ENCODE data around the gene DLG3. TPM values are rescaled to one million over a fixed set of nuclear protein-coding genes. Genes with fewer than 3 reads are reported as not detected.

DLG3 gene
- total RNA-seq, 4 donors from 2014 or later: 5.0 to 14.5 (median 10.4) TPM

DNA sequence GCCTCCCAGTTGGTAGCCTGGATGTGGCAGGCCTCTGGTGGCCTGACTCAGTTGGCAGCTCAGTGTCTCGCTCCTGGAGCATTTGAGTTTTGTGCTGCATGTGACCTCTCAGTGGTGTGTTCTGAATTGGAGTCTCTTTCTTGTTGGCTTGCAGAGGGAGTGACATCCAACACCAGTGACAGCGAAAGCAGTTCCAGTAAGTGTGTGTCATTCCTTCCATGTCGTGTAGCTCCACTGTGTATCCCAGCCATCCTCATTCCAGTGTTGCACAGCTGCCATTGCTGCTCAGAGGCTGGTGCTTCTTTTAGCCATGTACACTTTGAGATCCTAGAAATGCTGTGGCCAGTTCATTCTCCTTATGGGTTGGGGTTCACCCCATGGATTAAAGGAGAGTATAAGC, 52.4 kb downstream of the DLG3 start:
- 88% methylated on average over 3 of the region's 3 CpGs; no CpG with 5 or more reads in 1 of the 2 donors for WGBS, 2 donors
- no peak for DNase-seq (ENCODE audit: low spot score in 2 of 2)
- TF ChIP-seq POLR2A (IDR thresholded peaks at IDR 0.05) (no peak), EP300 (IDR thresholded peaks at IDR 0.05) (no peak)
- TF ChIP-seq, protein P1, sequence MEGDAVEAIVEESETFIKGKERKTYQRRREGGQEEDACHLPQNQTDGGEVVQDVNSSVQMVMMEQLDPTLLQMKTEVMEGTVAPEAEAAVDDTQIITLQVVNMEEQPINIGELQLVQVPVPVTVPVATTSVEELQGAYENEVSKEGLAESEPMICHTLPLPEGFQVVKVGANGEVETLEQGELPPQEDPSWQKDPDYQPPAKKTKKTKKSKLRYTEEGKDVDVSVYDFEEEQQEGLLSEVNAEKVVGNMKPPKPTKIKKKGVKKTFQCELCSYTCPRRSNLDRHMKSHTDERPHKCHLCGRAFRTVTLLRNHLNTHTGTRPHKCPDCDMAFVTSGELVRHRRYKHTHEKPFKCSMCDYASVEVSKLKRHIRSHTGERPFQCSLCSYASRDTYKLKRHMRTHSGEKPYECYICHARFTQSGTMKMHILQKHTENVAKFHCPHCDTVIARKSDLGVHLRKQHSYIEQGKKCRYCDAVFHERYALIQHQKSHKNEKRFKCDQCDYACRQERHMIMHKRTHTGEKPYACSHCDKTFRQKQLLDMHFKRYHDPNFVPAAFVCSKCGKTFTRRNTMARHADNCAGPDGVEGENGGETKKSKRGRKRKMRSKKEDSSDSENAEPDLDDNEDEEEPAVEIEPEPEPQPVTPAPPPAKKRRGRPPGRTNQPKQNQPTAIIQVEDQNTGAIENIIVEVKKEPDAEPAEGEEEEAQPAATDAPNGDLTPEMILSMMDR (IDR thresholded peaks at IDR 0.05): no peak
- H3K4me3 ChIP-seq: no peak overlapping the region
- no peaks in the 10 kb centered on the region for H3K9me3 ChIP-seq
- H3K4me1 ChIP-seq: no peaks in the 10 kb centered on the region
- H3K27me3 ChIP-seq: peaks cover 0 to 13% of the 10 kb centered on the region in 2 donors
- H3K36me3 ChIP-seq: peaks cover 0 to 48% (median 0%) of the 10 kb centered on the region in 3 donors
- H3K27ac ChIP-seq: no peak overlapping the region

DNA sequence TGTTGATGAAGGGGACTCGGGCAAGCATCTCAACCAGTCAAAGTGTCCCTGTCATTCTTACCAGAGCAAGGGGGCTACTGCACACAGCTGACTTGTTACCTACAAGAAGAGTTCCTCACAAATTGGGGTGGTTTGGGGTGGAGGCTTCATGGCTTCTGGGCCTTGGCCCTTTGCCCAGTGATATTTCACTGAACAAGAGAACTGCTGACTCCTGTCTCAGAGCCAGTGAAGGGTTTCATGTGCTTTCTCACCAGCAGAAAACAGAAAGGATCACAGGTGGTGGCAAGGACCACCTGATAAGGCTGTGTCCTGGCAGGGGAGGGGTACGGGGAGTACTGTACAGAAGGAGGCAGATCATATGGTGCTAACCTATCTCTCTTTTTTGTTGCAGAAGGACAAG, 53.5 kb downstream of the DLG3 start:
- Histone ChIP-seq H3K9me3 (no peaks in the 10 kb centered on the region), H3K4me1 (no peaks in the 10 kb centered on the region), H3K36me3 (peaks cover 0 to 45% (median 0%) of the 10 kb centered on the region in 3 donors), H3K27ac (no peak overlapping the region), H3K4me3 (no peak overlapping the region), H3K27me3 (peaks cover 0 to 13% of the 10 kb centered on the region in 2 donors)
- DNase-seq (ENCODE audit: low spot score in 2 of 2): no peak
- TF ChIP-seq, protein P1 (IDR thresholded peaks at IDR 0.05): no peak
- no peak for TF ChIP-seq POLR2A (IDR thresholded peaks at IDR 0.05)
- no peak for TF ChIP-seq EP300 (IDR thresholded peaks at IDR 0.05)
- 71 to 80% methylated on average over 1 to 2 of the region's 2 CpGs for WGBS, 2 donors

DNA sequence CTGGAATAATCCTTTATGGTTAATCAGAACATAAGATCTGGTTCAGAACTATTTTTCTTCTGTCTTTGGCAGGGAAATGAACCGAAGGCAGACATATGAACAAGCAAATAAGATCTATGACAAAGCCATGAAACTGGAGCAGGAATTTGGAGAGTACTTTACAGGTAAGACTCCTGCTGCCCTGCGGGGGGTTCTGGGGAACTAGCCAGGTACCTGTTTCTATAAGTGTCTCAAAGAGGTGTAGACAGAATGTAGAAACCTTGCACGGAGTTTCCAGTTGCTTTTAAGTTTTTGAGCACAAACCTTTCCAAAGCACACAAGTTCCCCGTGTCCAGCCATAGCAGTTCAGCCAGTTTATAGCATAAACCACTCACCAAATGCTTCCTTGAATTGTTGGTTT, 56.2 kb downstream of the DLG3 start:
- no peak for DNase-seq (ENCODE audit: low spot score in 2 of 2)
- H3K4me3 ChIP-seq: no peak overlapping the region
- peaks cover 0 to 43% (median 0%) of the 10 kb centered on the region in 3 donors for H3K36me3 ChIP-seq

DNA sequence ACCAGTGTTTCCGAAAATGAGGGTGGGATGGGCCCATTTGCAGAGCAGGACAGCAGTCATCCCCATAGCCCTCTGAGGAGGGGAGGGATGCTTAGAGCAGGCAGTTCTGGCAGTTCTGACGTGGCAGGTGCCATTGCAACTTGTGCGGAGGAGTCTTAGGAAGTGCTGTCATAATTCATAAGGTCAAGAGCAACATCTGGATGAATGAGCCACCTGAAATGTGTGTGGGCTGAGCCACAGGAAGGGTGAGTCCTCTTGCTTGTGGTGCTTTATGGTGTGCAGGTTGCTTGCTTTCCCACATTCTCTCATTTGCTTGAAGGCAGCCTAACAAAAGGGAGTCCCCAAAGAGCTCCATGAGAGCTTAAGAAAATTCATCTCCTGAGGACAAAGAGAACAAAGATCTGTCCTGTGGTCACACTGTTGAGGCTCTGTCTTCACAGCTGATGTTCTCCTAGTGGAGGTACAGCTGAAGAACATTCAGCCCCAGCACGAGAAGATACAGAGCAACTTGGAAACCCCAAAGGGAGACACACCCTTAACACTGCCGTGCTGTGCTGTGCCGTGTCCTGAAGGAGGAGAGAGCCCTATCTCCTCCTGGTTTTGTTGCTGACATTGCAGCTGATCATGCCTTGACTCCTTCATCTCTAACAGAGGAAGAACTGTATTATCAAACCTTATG, 60.3 kb downstream of the DLG3 start:
- WGBS, 2 donors: 74% methylated on average over 6 of the region's 6 CpGs
- H3K27me3 ChIP-seq: no peaks in the 10 kb centered on the region
- no peak overlapping the region for H3K4me3 ChIP-seq
- no peak for DNase-seq (ENCODE audit: low spot score in 2 of 2)
- no peaks in the 10 kb centered on the region for H3K9me3 ChIP-seq
- H3K36me3 ChIP-seq: peaks cover 0 to 29% (median 0%) of the 10 kb centered on the region in 3 donors
- no peak overlapping the region for H3K27ac ChIP-seq
- TF ChIP-seq, protein P1 (IDR thresholded peaks at IDR 0.05): no peak
- no peak for TF ChIP-seq EP300 (IDR thresholded peaks at IDR 0.05)
- no peak for TF ChIP-seq POLR2A (IDR thresholded peaks at IDR 0.05)
- H3K4me1 ChIP-seq: no peaks in the 10 kb centered on the region

More for the DNA sequence above, 56.2 kb downstream of the DLG3 start:
- Histone ChIP-seq H3K27me3 (peaks cover 0 to 11% of the 10 kb centered on the region in 2 donors), H3K9me3 (no peaks in the 10 kb centered on the region), H3K27ac (no peak overlapping the region), H3K4me1 (no peaks in the 10 kb centered on the region)
- WGBS, 2 donors: 87 to 94% methylated on average over 4 of the region's 4 CpGs
- TF ChIP-seq EP300 (IDR thresholded peaks at IDR 0.05) (no peak), POLR2A (IDR thresholded peaks at IDR 0.05) (no peak)
- TF ChIP-seq, protein P1 (IDR thresholded peaks at IDR 0.05): no peak

DNA sequence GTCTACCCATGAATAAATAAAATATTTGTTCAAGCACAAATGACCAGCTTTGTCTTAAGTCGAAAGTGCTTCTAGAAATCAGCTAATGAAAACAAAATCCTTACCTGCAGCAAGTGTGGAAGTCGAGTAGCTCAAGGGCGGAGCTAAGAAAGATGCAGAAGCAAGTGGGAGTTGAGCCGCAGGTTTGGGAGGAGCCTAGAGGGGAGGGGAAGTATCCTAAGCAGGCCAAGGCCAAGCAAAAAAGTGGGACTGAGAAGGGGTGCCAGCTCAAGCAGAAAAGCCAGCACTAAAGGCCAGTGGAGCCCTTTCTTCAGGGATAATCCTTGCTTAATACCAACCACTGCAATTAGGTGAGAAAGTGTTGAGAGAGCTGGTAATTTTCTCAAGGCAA, 60.8 kb downstream of the DLG3 start:
- H3K36me3 ChIP-seq: peaks cover 0 to 24% (median 0%) of the 10 kb centered on the region in 3 donors

More for the DNA sequence above, 60.8 kb downstream of the DLG3 start:
- no peak for DNase-seq (ENCODE audit: low spot score in 2 of 2)
- no peaks in the 10 kb centered on the region for H3K4me1 ChIP-seq
- TF ChIP-seq EP300 (IDR thresholded peaks at IDR 0.05) (no peak), POLR2A (IDR thresholded peaks at IDR 0.05) (no peak)
- TF ChIP-seq, protein P1 (IDR thresholded peaks at IDR 0.05): no peak
- H3K27ac ChIP-seq: no peak overlapping the region
- H3K4me3 ChIP-seq: no peak overlapping the region
- WGBS, 2 donors: 45 to 64% methylated on average over 4 of the region's 4 CpGs
- no peaks in the 10 kb centered on the region for H3K9me3 ChIP-seq
- H3K27me3 ChIP-seq: no peaks in the 10 kb centered on the region

Measured in tibial nerve (tissue), 4 donors.